GM12878 (cell line): ENCODE results near the gene PDPN. TPM values are rescaled to one million over a fixed set of nuclear protein-coding genes. Genes with fewer than 3 reads are reported as not detected.

Experiments
- ATAC-seq: fragments of 200-7000 bp; cut with Tn5 transposase; 3 replicates; pipeline ENCODE4 v1.9.1; 2020; ENCODE audit warnings: mild to moderate bottlenecking, moderate library complexity
- BruUV-seq: library from RNA; stranded (reverse); fragments of 400-500 nt; replicated peaks from 2 replicates; lab custom pipeline; 2021; lab: Mats Ljungman, UMichigan
- CTCF ChIA-PET: fragments of 300-600 bp; sonication (Branson Sonifier 250); formaldehyde crosslinking; extraction: SDS; loops from one replicate; lab custom pipeline; 2021; ENCODE audit warnings: inconsistent platforms; lab: Yijun Ruan, JAX
- POLR2A ChIA-PET: fragments of 350-600 bp; formaldehyde crosslinking; extraction: SDS; loops from one replicate; lab custom pipeline; 2021; ENCODE audit warnings: inconsistent platforms; lab: Charles Lee
- RAD21 ChIA-PET: fragments of 300-600 bp; sonication (Branson Sonifier 250); formaldehyde crosslinking; loops from one replicate; lab custom pipeline; 2023; ENCODE audit warnings: antibody characterized with exemption; ENCODE audit not compliant: unreplicated experiment; lab: Charles Lee
- SMC1A ChIA-PET: fragments of 300-600 bp; sonication (Branson Sonifier 250); formaldehyde crosslinking; loops from one replicate; lab custom pipeline; 2023; ENCODE audit not compliant: unreplicated experiment, uncharacterized antibody; lab: Charles Lee
- DNase-seq: peaks from one replicate; pipeline ENCODE4 v3.0.0-alpha.2; 2011; ENCODE audit warnings: low read depth, low spot score
- FAIRE-seq: peaks from 3 replicates; lab custom pipeline; 2011; peaks lifted over from hg19 to GRCh38; lab: Jason Lieb, UNC
- H2AFZ ChIP-seq: 2 replicates; pipeline ENCODE4 v1.6.0; 2011; ENCODE audit warnings: low read depth, low read length, control low read depth; ENCODE audit not compliant: control insufficient read depth
- H3K27ac ChIP-seq: 2 replicates; pipeline ENCODE4 v1.5.1; 2011; ENCODE audit warnings: control low read depth; ENCODE audit not compliant: control insufficient read depth, insufficient read depth
- H3K27me3 ChIP-seq, 2 experiments: replicated peaks in 1 of 2; 2 replicates each; pipeline versions ENCODE4 v1.6.0 to v1.6.1; 2011; ENCODE audit warnings: low read length in 1 of 2; ENCODE audit not compliant: control insufficient read depth in 2 of 2, insufficient read depth in 2 of 2
- H3K36me3 ChIP-seq, 2 experiments: 2 replicates each; pipeline ENCODE4 v1.5.1; 2011; ENCODE audit warnings: low read length in 1 of 2; ENCODE audit not compliant: control insufficient read depth in 2 of 2, insufficient read depth in 2 of 2
- H3K4me1 ChIP-seq: 2 replicates; pipeline ENCODE4 v1.6.1; 2011; ENCODE audit warnings: mild to moderate bottlenecking, low read length, moderate library complexity, mixed read lengths; ENCODE audit not compliant: control insufficient read depth, insufficient read depth
- H3K4me2 ChIP-seq: 2 replicates; pipeline ENCODE4 v1.6.0; 2011; ENCODE audit warnings: control low read depth; ENCODE audit not compliant: control insufficient read depth, insufficient read depth
- H3K4me3 ChIP-seq: fragments of 200-600 bp; sonication (generic); 2 replicates; pipeline ENCODE4 v1.5.1; 2016
- H3K79me2 ChIP-seq: 2 replicates; pipeline ENCODE4 v1.6.0; 2011; ENCODE audit warnings: low read length; ENCODE audit not compliant: control insufficient read depth, insufficient read depth
- H3K9ac ChIP-seq: 2 replicates; pipeline ENCODE4 v1.8.0; 2011; ENCODE audit warnings: low read length, control low read depth, mixed read lengths; ENCODE audit not compliant: control insufficient read depth, insufficient read depth
- H3K9me3 ChIP-seq: replicated peaks from 3 replicates; pipeline ENCODE4 v1.5.1; 2011; ENCODE audit warnings: mild to moderate bottlenecking, low read length; ENCODE audit not compliant: control insufficient read depth, insufficient read depth
- H4K20me1 ChIP-seq: 2 replicates; pipeline ENCODE4 v1.6.0; 2011; ENCODE audit not compliant: control insufficient read depth, insufficient read depth
- CBX5 ChIP-seq: sonication (generic); IDR thresholded peaks from 2 replicates; pipeline ENCODE4 v1.6.1; 2016; ENCODE audit warnings: low read depth, moderate library complexity, mild to moderate bottlenecking, inconsistent platforms
- CHD1 ChIP-seq: IDR thresholded peaks from 2 replicates; pipeline ENCODE4 v1.6.1; 2012; ENCODE audit warnings: low read depth, low read length, improper control_type of control experiment
- NFIC ChIP-seq: IDR thresholded peaks from 2 replicates; pipeline ENCODE4 v1.6.1; 2012; ENCODE audit warnings: low read depth, mild to moderate bottlenecking, inconsistent platforms, low read length, moderate library complexity
- RELA ChIP-seq: fragments of 450-650 bp; IDR thresholded peaks from 2 replicates; pipeline ENCODE4 v1.8.0; 2014; ENCODE audit warnings: borderline replicate concordance; ENCODE audit not compliant: partially characterized antibody
- SMARCA5 ChIP-seq: fragments of 450-650 bp; IDR thresholded peaks from 2 replicates; pipeline ENCODE4 v1.6.1; 2017; ENCODE audit warnings: mild to moderate bottlenecking
- SUZ12 ChIP-seq: fragments of 200-600 bp; sonication (generic); IDR thresholded peaks from one replicate; pipeline ENCODE4 v1.6.1; 2018; ENCODE audit warnings: antibody characterized with exemption, mild to moderate bottlenecking; ENCODE audit not compliant: unreplicated experiment
- ZNF622 ChIP-seq: fragments of 450-650 bp; IDR thresholded peaks from 2 replicates; pipeline ENCODE4 v1.6.1; 2017; ENCODE audit warnings: mild to moderate bottlenecking, inconsistent platforms
- ZSCAN29 ChIP-seq: fragments of 450-650 bp; IDR thresholded peaks from 2 replicates; pipeline ENCODE4 v1.6.1; 2017; ENCODE audit warnings: mild to moderate bottlenecking, moderate library complexity
- WGBS: methylation state at CpG from one replicate; pipeline ENCODE4 v1.1.6; 2016; ENCODE audit warnings: low lambda C conversion rate; ENCODE audit not compliant: insufficient replicate concordance, insufficient coverage; ENCODE audit errors: missing lambda C conversion rate; 5-methylcytosine and 5-hydroxymethylcytosine counted together
- in situ Hi-C: fragments of 300-500 bp; cut with MboI; formaldehyde crosslinking; loops from 9 replicates; pipeline ENCODE4 v1.14.3; 2018; ENCODE audit warnings: mixed read lengths
- intact Hi-C: fragments of 100-400 bp; cut with micrococcal nuclease; formaldehyde crosslinking; loops from one replicate; pipeline ENCODE4 v1.14.2; 2022; ENCODE audit not compliant: unreplicated experiment
- polyA plus RNA-seq, 11 experiments: library from polyadenylated mRNA; depleted of rRNA in 4 of 11; unstranded in 6 of 11; stranded (reverse) in 5 of 11; fragments of >200 nt; fragmentation: Nextera tagmentation in 4 of 11; fragmentation: Illumina TruSeq in 1 of 11; extraction: Ambion mirVana in 4 of 11; extraction: Trizol in 1 of 11; gene quantifications; 1 replicate in 1 of 11; 2 replicates in 10 of 11; pipeline versions ENCODE4 v1.2.1 to v1.2.3, GENCODE V29; 2011 to 2016; ENCODE audit warnings: inconsistent platforms in 2 of 11, missing spikeins in 2 of 11, low read depth in 1 of 11
- total RNA-seq, 4 experiments: library from RNA; depleted of rRNA in 3 of 4; stranded (reverse); fragments of >200 nt in 3 of 4; fragmentation: Illumina TruSeq in 1 of 4; extraction: Trizol in 1 of 4; gene quantifications; 2 replicates each; pipeline versions ENCODE4 v1.2.1 to v1.2.3, GENCODE V29; 2013 to 2021
- TF ChIP-seq, protein P1 (sequence below): fragments of 450-650 bp; formaldehyde crosslinking; IDR thresholded peaks from 2 replicates; pipeline ENCODE4 v1.4.0; 2022; ENCODE audit warnings: mild to moderate bottlenecking, moderate library complexity
- TF ChIP-seq, protein P2 (sequence below): fragments of 450-650 bp; IDR thresholded peaks from 2 replicates; pipeline ENCODE4 v1.6.1; 2017; ENCODE audit warnings: mild to moderate bottlenecking, moderate library complexity

Gene PDPN
- total and polyA plus RNA-seq, 10 of the 15 experiments (the other 5 are each of a cell fraction or from before 2014, with no cell fraction given): 0.21 TPM; not detected in 9

DNA sequence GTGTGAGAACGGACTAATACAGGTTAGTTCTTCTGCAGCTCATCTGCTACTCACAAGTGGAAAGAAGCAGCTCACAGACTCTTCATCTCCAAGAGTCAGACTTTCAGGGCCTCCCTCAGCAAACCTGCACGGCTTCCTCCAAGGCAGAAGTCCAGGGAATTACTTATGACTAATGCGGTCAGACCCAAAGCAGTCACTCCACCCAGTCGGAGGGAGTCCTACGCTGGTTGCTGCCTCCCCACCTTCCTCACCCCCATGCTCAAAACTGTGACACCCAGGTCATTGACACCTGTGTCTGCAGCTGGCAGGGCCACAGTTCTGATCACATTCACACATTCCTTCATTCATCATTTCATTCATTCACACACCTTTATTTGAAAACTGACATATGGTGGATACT is 77.9 kb downstream of the PDPN start:
- Histone ChIP-seq H3K9ac (no peak overlapping the region), H4K20me1 (no peaks in the 10 kb centered on the region), H3K79me2 (no peaks in the 10 kb centered on the region), H3K4me3 (no peak overlapping the region), H3K27ac (no peak overlapping the region), H2AFZ (no peak overlapping the region), H3K9me3 (no peaks in the 10 kb centered on the region), H3K27me3 (no peaks in the 10 kb centered on the region), H3K4me2 (no peak overlapping the region), H3K4me1 (peaks cover 17% of the 10 kb centered on the region), H3K36me3 (no peaks in the 10 kb centered on the region)
- no TSS peak for BruUV-seq
- FAIRE-seq: no peak
- ChIA-PET CTCF (interaction anchor here (1.2 to 2.1 kb wide), 2 partner anchors 64 to 152 kb away, joined by 6 to 7 read pairs; no protein-coding TSS in a partner anchor), SMC1A (interaction anchor here (9.1 kb wide), 1 partner anchor 67 kb away, joined by 121 read pairs; no protein-coding TSS in a partner anchor), RAD21 (no interaction called here), POLR2A (no interaction called here)
- no peak for ATAC-seq
- 90% methylated on average over 5 of the region's 5 CpGs for WGBS
- no peak for TF ChIP-seq SUZ12
- TF ChIP-seq ZSCAN29: no peak
- TF ChIP-seq NFIC: no peak
- no peak for TF ChIP-seq CHD1
- no peak for TF ChIP-seq SMARCA5
- in situ Hi-C loops: loop anchor here (5.0 to 10.0 kb wide), 2 partner anchors 143 to 296 kb away; no protein-coding TSS in a partner anchor
- intact Hi-C loops: no loop called here
- no peak for DNase-seq

DNA sequence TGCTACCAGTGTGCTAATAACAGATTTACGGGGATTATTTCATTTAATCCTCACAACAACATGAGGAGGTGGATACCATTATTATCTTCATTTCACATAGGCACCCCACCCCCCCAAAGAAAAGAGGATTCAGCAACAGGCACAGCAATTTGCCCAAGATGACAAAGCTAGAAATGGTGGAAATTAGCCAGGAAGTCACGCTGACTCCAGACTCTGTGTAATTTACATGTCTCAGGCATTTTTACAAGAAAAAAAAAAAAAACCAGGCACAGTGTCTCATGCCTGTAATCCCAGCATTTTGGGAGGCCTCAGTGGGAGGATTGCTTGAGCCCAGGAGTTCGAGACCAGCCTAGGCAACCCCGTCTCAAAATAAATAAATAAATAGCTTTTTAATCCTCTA is 78.9 kb downstream of the PDPN start:
- no peak overlapping the region for H2AFZ ChIP-seq
- H3K27ac ChIP-seq: no peak overlapping the region
- no peak for FAIRE-seq
- H3K4me1 ChIP-seq: peaks cover 22% of the 10 kb centered on the region
- no peaks in the 10 kb centered on the region for H3K79me2 ChIP-seq
- BruUV-seq: no TSS peak
- no peaks in the 10 kb centered on the region for H3K27me3 ChIP-seq
- ATAC-seq: no peak
- H3K4me3 ChIP-seq: no peak overlapping the region
- 45% methylated on average over 4 of the region's 4 CpGs for WGBS
- H3K36me3 ChIP-seq: no peaks in the 10 kb centered on the region
- ChIA-PET RAD21 (interaction anchor here (0.6 to 5.6 kb wide), 5 partner anchors 64 to 301 kb away, joined by 3 to 50 read pairs (median 3); no protein-coding TSS in a partner anchor), CTCF (interaction anchor here (1.2 to 2.1 kb wide), 4 partner anchors 63 to 151 kb away, joined by 3 to 7 read pairs (median 4); no protein-coding TSS in a partner anchor), POLR2A (interaction anchor here (0.6 to 1.4 kb wide), 2 partner anchors 12 to 114 kb away, joined by 4 to 6 read pairs; no protein-coding TSS in a partner anchor), SMC1A (interaction anchor here (0.7 to 9.1 kb wide), 3 partner anchors 66 to 313 kb away, joined by 3 to 121 read pairs (median 3); no protein-coding TSS in a partner anchor)
- no peaks in the 10 kb centered on the region for H3K9me3 ChIP-seq
- DNase-seq: no peak
- H3K9ac ChIP-seq: no peak overlapping the region
- no peak overlapping the region for H3K4me2 ChIP-seq
- intact Hi-C loops: no loop called here
- in situ Hi-C loops: loop anchor here (5.0 to 10.0 kb wide), 2 partner anchors 142 to 295 kb away; no protein-coding TSS in a partner anchor
- H4K20me1 ChIP-seq: no peaks in the 10 kb centered on the region
- TF ChIP-seq, protein P1, sequence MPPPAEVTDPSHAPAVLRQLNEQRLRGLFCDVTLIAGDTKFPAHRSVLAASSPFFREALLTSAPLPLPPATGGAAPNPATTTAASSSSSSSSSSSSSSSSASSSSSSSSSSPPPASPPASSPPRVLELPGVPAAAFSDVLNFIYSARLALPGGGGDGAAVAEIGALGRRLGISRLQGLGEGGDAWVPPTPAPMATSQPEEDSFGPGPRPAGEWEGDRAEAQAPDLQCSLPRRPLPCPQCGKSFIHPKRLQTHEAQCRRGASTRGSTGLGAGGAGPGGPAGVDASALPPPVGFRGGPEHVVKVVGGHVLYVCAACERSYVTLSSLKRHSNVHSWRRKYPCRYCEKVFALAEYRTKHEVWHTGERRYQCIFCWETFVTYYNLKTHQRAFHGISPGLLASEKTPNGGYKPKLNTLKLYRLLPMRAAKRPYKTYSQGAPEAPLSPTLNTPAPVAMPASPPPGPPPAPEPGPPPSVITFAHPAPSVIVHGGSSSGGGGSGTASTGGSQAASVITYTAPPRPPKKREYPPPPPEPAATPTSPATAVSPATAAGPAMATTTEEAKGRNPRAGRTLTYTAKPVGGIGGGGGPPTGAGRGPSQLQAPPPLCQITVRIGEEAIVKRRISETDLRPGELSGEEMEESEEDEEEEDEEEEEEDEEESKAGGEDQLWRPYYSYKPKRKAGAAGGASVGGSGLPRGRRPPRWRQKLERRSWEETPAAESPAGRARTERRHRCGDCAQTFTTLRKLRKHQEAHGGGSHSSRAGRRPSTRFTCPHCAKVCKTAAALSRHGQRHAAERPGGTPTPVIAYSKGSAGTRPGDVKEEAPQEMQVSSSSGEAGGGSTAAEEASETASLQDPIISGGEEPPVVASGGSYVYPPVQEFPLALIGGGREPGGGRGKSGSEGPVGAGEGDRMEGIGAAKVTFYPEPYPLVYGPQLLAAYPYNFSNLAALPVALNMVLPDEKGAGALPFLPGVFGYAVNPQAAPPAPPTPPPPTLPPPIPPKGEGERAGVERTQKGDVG (CRISPR knock-in tag): no peak
- TF ChIP-seq ZNF622 (no peak), CBX5 (no peak), RELA (no peak)
- TF ChIP-seq, protein P2, sequence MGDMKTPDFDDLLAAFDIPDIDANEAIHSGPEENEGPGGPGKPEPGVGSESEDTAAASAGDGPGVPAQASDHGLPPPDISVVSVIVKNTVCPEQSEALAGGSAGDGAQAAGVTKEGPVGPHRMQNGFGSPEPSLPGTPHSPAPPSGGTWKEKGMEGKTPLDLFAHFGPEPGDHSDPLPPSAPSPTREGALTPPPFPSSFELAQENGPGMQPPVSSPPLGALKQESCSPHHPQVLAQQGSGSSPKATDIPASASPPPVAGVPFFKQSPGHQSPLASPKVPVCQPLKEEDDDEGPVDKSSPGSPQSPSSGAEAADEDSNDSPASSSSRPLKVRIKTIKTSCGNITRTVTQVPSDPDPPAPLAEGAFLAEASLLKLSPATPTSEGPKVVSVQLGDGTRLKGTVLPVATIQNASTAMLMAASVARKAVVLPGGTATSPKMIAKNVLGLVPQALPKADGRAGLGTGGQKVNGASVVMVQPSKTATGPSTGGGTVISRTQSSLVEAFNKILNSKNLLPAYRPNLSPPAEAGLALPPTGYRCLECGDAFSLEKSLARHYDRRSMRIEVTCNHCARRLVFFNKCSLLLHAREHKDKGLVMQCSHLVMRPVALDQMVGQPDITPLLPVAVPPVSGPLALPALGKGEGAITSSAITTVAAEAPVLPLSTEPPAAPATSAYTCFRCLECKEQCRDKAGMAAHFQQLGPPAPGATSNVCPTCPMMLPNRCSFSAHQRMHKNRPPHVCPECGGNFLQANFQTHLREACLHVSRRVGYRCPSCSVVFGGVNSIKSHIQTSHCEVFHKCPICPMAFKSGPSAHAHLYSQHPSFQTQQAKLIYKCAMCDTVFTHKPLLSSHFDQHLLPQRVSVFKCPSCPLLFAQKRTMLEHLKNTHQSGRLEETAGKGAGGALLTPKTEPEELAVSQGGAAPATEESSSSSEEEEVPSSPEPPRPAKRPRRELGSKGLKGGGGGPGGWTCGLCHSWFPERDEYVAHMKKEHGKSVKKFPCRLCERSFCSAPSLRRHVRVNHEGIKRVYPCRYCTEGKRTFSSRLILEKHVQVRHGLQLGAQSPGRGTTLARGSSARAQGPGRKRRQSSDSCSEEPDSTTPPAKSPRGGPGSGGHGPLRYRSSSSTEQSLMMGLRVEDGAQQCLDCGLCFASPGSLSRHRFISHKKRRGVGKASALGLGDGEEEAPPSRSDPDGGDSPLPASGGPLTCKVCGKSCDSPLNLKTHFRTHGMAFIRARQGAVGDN: no peak
